Stimulated activated CD4-positive, alpha-beta T cell treated with anti-CD3 and anti-CD28 coated beads, Interleukin-12 subunit alpha, Interleukin-12 subunit beta, amount 100 ng/mL, for 24 hours (primary cell): ENCODE measurements around the gene RGS7.
"Not testable (repeated sequence)": the region's sequence is repeated elsewhere in the genome, so short reads cannot be mapped to it uniquely, and the experiment has no call there.

Experiments used
- DNase-seq, 2 experiments: peaks; one replicate each; pipeline ENCODE4 v3.0.0-alpha.2; 2020; ENCODE audit warnings: low read depth in 2 of 2

Gene RGS7

GRCh38 chr1:241331328-241332036, 25.5 kb downstream of the RGS7 start:
- DNase-seq, result no peak

- DNase-seq, result no peak
These were observed 26.2 kb downstream of the RGS7 start for GRCh38 chr1:241330619-241331327.

GRCh38 chr1:241325456-241325855, 31.5 kb downstream of the RGS7 start:
- no peak for DNase-seq

- no peak for DNase-seq
These were observed 33.4 kb downstream of the RGS7 start for GRCh38 chr1:241323514-241324195.

- no peak for DNase-seq
These were observed 39.3 kb downstream of the RGS7 start for GRCh38 chr1:241317676-241318075.

GRCh38 chr1:241316372-241316771, 40.6 kb downstream of the RGS7 start:
- no peak for DNase-seq

- no peak for DNase-seq
These were observed 45.8 kb downstream of the RGS7 start for GRCh38 chr1:241311056-241311746.

- no peak for DNase-seq
These were observed 46.6 kb downstream of the RGS7 start for GRCh38 chr1:241310451-241310850.

GRCh38 chr1:241309651-241310050, 47.4 kb downstream of the RGS7 start:
- no peak for DNase-seq

- no peak for DNase-seq
These were observed 48.5 kb downstream of the RGS7 start for GRCh38 chr1:241308471-241308870.

- no peak for DNase-seq
These were observed 49.0 kb downstream of the RGS7 start for GRCh38 chr1:241308011-241308410.

- no peak for DNase-seq
These were observed 50.7 kb downstream of the RGS7 start for GRCh38 chr1:241306125-241306790.

GRCh38 chr1:241302024-241302423, 55.0 kb downstream of the RGS7 start:
- DNase-seq, result not testable (repeated sequence)

- DNase-seq, result no peak
These were observed 57.7 kb downstream of the RGS7 start for GRCh38 chr1:241299347-241299746.

GRCh38 chr1:241292973-241293372, 64.0 kb downstream of the RGS7 start:
- no peak for DNase-seq

GRCh38 chr1:241291548-241291947, 65.5 kb downstream of the RGS7 start:
- DNase-seq, result not testable (repeated sequence)

- DNase-seq, result no peak
These were observed 70.5 kb downstream of the RGS7 start for GRCh38 chr1:241286486-241286885.

- DNase-seq, result no peak
These were observed 80.6 kb downstream of the RGS7 start for GRCh38 chr1:241276391-241276790.

- DNase-seq, result no peak
These were observed 81.0 kb downstream of the RGS7 start for GRCh38 chr1:241275981-241276380.

- no peak for DNase-seq
These were observed 81.8 kb downstream of the RGS7 start for GRCh38 chr1:241275226-241275625.

- no peak for DNase-seq
These were observed 82.3 kb downstream of the RGS7 start for GRCh38 chr1:241274693-241275092.

GRCh38 chr1:241272828-241273227, 84.2 kb downstream of the RGS7 start:
- no peak for DNase-seq
